COLO668 (cell line): ENCODE data around the gene CNKSR2.
A peak's percentile ranks its signal among the peaks of the same experiment; 100 is the strongest.

Source experiments
- DNase-seq: peaks from one replicate; lab custom pipeline; 2025; ENCODE audit not compliant: unreplicated experiment; lab: John Stamatoyannopoulos, UW

CNKSR2 gene

DNA sequence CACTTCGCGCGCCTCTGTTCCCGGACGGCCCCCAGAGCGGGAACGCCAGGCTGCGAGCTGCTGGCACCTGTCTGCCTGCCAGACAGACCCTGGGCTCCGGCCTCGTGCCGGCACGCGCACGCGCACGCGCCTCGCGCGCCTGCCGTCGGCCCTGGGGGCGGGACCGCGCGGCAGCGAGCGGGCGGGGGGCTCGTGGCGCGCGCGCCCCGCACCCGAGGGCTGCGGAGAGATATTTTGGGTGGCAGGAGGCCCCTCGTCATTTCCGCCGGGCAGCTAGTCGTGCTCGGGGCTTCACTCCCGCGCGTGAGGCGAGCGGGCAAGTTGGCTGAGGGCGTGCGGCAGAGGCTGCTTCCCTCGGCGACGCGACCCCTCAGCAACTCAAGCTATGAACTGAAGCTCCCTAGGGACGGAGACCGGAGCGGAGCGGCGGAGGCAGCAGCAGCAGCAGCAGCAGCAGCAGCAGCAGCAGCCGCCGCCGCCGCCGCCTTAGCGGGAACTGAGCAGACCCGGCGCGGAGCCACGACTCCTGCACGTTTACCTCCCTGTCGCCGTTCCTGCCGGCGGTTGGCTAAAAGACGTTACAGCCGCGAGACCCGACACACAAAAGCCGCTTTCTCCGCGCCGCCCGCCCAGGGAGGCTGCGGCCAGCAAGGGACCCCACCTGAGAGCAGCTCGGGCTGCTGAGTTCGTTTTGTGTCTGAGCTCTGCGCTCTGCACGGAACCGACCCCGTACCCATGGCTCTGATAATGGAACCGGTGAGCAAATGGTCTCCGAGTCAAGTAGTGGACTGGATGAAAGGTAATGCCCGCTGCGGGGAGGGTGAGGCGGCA, at the start of gene CNKSR2:
TSS of gene CNKSR2 (plus strand) at position 256 of the 831 bp plus-strand sequence. CDS start at position 736, 480 bp downstream.
- peak; percentile 87 for DNase-seq

DNA sequence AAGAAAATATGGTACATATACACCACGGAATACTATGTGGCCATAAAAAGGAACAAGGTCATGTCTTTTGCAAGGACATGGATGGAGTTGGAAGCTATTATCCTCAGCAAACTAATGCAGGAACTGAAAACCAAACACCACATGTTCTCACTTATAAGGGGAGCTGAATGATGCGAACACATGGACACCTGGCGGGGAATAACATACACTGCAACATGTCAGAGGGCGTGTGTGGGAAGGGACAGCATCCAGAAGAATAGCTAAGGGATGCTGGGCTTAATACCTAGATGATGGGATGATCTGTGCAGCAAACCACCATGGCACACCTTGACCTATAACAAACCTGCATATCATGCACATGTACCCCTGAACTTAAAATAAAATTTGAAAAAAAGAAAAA, 19.5 kb upstream of the CNKSR2 start:
- DNase-seq = no peak

DNA sequence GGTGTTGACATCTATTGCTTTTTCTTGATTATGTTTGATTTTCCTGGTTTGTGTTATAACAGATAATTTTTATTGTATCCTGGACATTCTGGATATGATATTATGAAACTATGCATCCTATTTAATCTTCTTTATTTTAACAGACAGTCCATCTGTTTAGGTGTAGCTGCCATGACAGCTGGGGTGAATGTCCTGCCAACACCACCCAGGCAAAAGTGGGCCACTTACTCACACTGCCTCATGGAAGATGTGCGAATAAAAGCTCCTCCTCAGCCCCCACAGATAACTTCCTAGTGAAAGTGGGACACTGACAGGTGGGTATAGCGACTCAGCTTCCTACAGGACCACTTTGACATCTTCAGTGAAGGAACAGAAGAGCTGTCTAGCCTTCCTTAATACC, 18.4 kb upstream of the CNKSR2 start:
- no peak for DNase-seq

DNA sequence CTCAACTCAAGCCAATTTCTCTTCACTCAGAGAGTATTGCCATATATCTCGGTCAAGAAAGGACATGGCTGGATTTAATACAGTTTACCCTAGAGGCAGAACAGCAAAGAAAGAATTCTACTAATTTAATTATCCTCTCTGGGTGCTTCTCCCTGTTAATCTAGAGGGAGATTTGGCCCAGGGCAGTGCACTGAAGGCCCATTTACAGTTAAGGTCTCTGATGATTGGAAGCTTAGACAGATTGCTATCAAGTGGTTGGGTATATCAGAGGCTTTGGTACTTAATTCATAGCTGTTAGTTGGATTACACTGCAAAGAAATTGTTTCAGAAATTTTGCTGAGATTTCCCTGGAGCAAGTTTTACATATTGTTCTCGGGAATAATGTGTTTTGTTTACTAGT, 4.6 kb upstream of the CNKSR2 start:
- DNase-seq = no peak

DNA sequence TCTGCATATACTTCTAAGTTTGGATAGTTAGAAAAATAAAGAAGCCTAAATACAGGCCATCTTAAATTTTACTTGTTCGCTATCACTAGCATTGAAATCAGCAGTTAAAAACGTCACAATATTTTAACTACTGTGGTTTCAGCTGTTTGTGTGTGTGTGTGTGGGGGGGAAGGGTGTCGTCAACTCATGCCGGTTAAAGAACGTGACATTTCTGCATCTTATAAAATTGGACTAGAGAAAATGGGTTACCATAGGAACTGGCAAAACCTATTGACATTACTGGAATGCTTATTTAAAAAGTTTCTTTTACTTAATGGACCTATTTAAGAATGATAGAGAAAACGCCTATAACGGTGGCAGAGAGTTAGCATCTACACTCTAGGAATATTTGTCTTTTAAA, 1.2 kb upstream of the CNKSR2 start:
- DNase-seq = no peak

DNA sequence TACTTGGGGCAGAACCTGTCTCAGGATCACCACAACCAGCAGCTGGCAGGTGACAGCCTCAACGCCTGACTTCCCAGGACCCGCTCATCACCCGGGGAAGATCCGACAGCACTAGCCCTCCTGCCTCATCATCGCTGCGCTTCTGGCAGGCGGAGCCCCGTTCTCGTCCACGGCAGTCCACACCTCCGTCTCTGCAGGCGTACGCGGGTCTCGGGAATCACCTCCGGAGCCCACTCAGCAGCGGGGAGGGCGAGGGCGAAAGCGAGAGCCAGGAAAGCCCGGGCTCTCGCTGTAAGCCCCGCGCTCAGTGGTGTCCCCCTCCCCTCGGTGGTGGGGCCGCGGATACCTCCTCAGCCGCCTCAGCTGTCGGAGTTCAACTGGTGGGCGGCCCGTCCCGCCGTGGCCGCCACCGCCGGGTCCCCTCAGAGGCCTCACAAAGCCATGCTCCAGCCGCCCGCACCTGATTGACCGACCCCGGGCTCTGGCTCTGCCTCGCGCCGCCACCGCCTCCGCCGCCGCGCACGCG, 518 bp upstream of the CNKSR2 start:
- DNase-seq = peak; percentile 48

DNA sequence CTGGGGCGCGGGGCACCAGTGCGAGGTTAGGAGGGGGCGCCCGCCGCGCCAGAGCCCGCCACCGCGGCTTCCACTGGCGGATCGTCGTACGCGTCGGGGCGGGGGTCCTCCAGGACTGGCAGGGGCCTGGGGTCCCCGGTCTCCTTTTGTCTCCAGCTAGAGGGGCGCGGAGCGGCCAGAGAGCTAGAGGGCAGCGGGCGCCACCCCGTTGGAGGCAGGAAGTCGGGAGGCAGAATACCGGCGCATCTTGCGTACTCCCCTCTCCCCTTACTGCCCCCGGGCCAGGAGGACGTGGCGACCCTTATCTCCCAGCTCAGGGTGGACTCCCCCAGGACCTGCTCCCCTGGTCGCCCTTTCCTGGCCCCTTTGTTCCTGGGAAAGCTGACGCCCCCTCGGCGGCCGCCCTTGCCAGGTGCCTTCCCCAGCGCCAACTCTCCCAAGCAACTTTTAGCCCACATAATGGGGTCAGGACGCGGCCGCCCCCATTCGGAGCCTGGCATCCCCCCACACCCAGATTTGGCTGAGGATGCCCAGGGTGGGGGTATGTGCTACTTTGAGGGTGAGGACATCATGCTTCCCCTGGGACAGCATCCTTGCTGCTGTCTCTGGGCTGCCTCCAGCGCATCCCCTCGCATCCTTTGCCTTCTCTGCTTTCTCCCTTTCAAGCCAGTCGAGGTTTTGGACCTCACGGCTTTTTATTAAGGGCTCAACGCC, 933 bp downstream of the CNKSR2 start:
- DNase-seq = peak; percentile 51

DNA sequence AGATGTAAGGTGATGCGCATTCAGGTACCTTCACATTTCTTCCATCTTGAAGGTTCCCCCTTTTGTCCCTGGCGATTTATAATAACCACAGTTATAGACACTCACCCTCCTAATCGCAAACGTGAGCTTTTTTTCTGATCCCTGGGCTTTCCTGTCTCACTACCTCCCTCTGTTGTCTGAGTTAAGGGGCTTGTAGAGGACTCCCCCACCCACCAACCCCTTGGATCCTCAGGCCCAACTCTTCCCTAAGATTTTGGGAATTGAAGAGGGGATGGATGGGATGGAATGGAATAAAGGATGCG, 1.4 kb downstream of the CNKSR2 start:
- no peak for DNase-seq

DNA sequence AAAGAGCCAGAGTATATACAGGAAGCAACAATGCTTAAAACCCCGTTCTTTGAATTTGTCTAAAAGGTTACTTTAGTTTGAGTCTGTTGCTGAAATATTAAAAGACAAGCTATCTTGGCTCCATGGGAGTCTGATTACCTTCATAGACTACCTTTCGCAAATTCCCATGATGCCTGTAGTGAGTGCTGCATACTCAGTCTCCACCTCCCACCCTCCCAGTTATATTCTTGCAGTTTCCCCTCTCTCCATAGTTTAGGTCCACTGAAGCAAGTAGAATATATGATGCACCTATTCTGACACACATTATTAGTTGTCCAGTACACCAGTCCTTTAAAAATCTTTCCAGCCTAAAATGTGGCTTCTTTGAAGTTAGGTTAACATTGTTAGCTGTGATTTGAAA, 2.4 kb downstream of the CNKSR2 start:
- DNase-seq = no peak

DNA sequence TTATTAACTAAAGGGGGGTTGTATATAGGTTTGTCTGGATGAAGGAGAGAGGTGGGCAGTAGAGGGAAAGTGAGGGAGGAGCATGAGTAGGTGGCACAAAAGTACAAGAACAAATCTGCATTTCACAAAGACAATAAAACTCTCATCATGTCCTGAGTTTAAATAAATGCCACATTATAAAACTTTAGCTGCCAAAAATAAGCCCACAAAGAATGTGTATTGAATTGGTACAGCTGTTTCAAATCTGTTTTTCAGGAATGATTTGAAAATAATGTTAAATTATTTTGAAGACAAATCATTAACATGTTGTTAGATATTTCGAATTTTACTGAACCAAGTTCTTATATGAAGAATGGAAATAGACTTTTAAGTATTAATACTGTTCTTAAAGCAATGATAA, 5.8 kb downstream of the CNKSR2 start:
- DNase-seq = no peak

DNA sequence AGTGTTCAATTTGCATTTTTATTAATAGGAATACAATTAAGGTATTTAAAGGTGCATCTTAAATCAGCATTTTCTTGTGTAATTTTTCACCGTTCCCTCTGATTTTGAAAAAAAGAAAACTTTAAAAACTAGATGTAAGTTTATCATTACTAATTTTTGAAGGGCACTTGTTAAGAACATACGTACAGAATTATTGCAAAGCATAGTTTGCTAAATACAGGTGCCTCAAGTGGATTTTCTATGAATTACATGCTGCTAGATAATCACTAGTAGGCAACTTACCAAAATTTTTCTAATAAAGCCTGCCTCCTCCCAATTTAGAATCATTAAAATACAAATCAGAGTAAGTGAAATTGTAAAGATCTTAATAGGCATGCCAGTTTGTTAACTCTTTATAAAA, 8.5 kb downstream of the CNKSR2 start:
- no peak for DNase-seq

DNA sequence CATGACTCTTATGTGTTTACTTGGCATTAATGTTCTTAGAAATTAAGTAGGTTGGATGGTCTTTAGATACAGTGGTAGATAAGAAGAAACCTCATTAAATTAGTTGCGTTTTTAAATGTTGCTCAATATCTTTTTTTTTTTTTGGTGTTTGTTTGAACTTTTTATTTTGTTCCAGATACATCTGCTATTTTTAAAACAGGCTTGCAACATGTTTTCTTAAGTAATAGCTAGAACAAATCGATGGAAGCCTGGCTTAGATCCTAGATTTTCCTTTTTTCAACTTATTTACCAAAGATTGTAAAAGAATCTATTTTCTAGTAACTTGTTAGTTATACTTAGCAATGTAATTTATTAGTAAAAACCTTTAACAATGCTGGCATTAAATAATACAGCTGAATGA, 9.3 kb downstream of the CNKSR2 start:
- no peak for DNase-seq

DNA sequence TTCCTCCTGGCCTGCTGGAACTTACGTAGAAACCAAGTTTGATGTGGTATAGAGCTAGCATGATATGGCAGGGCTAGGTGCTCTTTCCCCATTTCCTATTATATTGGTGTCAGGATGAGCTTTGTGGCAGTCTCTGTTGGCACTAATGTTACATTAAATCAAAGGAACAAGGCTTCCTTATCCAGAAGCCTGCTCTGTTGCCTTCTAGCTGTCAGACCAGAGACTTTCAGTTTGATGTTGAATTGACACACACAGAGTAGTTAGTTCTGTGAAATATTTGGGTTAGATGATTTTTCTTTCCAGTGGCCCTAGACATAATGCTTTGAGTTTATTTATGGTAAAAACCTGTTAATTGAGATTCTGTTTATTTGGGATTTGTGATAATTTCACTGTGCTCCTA, 10.0 kb downstream of the CNKSR2 start:
- DNase-seq = no peak

DNA sequence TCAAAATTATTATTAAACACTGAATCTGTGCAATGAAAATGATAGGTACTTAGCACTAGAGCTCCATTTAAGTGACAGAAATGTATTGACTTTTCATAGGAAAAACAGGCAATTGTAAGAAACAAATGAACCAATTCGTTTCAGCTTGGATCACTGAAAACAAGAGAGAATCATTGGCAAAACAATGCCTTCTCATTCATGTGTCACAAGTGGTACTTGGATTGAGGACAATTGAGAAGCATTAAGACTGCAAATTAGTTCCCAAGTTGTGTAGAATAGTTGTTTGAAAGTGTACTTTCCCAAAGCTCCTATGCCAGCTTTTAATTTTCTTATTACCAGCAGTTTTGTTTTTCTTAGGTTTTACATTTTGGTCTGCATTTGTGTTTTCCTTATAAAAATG, 20.6 kb downstream of the CNKSR2 start:
- DNase-seq = no peak

DNA sequence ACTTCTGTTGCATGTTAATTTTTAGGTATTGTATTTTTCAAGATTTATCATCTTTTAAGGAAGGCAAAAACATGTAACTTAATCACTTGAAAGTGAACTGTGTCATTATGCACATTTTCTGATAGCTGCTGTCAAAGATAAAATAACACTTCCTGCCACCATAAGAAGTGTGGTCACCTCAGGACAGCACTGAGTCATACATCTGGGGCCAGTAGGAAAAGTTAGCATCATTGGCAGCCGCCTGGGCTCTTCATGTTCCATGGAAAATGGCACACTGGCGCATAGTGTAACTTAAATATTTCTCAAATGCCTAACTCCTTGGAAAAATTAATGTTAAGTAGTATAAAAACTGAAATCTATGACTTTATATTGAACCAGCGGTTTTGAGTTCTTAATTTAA, 24.2 kb downstream of the CNKSR2 start:
- DNase-seq = no peak

DNA sequence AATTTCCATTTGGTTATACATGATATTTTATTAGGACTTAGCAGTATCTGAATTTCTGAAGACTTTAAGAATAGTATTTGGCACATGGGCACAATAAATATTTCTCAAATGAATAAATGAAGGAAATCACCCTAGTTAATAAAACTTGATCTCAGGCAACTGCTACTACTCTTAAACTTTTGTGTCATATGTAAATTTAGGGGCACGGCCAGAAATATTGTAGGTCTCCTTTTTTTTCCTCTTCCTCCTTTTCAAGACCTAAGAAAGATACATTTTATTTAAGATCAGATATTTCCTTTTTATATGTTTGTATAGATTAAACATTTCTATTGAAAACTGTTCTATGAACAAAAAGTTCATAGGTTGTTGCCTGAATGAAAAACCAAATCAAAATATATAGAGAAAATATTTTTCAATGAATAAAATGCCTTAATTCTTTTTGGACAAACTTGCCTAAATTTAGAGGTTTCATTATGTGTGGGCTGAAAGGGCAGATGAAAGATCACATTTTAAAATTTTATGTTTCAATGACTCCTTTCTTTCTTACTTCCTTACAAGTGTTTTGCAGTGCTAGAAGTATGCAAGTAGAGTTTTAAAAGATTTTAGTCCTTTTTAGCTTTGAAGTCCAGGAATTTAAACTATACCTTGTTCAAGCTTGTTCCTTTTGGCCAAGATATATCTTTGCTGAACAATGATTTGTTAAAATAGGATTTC, 26.3 kb downstream of the CNKSR2 start:
- no peak for DNase-seq

DNA sequence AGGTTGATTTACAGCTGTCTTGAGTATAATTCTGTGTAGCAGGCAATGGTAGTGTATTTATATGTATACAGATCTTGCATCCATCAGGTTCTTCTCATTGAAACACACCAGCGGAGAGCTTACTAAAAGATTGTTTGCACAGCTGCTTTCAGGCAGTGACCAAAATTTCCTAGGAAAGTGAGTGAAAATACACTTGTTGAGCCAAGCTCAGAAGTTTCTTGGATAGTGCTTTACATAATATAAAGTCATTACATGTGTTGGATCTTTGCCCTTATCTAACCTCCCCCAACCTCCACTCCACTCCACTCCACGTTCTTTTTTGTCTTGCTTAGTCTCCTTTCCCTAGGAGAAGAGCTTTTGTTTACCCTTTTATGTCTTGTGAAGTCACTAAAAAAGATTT, 34.1 kb downstream of the CNKSR2 start:
- peak; percentile 1 for DNase-seq

DNA sequence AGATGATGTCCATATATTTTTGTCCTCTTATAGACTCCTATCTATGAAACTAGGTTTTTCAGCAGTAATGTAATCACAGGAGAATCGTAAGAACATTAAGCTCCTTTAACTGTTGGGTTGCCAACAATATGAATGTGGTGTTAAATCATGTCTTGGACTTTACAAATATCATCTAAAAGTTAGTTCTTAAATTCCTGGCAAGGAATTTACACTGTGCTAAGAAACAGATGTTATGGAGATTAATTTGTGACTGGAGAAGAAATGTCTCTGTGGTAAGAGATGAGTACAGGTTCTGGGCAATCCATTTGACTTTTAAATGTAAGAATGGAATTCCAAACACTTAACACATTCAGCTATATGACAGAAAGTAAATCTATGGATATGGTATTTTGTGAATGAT, 34.6 kb downstream of the CNKSR2 start:
- DNase-seq = no peak

DNA sequence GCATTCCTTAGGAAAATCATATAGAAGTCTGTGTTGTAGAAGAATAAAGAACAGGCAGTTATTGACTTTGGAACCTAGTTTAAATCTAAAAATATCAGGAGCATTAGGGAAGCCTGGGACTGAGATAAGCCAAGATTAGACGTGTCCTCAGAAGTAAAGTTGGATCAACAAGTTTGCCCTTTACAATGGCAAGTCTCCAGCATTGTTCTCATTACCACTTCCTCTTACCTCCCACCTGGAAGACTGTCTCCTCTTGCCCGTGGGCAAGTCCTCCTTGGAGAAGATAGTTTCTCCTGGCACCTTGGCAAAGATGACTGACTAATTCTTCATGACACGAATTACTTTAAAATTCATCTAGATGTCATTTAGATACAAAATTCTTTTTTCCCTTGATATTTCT, 37.8 kb downstream of the CNKSR2 start:
- no peak for DNase-seq

DNA sequence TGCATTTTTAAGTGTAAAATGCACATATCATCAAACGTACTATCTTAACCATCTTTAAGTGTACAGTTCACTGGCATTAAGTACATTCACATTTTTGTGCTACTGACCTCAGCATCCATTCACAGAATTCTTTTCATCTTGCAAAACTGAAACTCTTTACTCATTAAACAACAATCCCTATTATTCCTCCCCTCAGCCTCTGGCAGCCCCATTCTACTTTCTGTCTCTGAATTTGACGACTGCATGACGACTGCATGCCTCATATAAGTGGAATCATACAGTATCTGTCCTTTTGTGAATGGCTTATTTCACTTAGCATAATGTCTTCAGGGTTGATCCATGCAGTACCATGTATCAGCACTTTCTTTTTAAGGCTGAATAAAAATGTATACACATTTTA, 38.7 kb downstream of the CNKSR2 start:
- DNase-seq = no peak

DNA sequence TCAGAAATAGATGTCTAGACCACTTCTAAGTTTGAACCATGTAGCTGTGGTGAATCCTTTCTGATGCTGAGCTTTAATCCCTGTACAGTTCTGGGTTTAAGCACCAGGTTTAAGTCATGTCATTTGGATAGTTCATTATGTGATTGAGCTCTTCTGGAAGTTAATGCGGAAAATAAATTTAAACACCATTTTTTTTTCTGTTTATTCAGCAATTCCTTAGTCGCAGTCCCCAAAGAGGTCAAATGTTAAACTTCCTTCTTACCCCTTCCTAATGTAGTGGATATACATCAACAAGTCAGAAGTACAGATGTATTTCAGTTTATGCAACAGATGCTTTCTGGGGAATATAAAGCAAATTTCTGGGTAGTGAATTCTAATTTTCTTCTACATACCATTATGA, 52.9 kb downstream of the CNKSR2 start:
- no peak for DNase-seq

DNA sequence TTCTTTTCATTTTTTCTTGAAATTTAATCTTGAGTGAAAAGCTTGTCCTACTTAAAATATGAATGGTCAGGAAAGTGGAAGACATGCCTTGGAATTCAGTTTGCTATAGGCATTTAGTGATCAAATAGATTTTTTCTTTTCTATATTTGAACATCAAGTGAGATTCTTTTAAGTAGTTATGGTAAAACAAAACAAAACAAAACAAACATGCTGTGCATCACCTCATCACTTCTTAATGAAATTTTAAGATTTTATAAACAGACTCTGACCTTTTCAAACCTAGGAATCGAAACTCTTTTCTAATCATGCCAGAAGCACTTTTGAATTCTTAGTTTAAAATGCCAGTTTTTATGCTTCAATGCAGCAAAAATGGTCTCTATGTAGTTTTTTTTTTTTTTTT, 62.8 kb downstream of the CNKSR2 start:
- DNase-seq = no peak
